Thymus (tissue), 11 donors: ENCODE data around the gene ERBIN. TPM values are rescaled to one million over a fixed set of nuclear protein-coding genes. Genes with fewer than 3 reads are reported as not detected.
"Not testable (repeated sequence)": the region's sequence is repeated elsewhere in the genome, so short reads cannot be mapped to it uniquely, and the experiment has no call there.

Experiments used
- DNase-seq, 9 donors: peaks; one replicate each; pipeline ENCODE4 v3.0.0-alpha.2; 2013; ENCODE audit warnings: low spot score in 9 of 9, low read depth in 6 of 9, missing footprints in 1 of 9
- H3K27ac ChIP-seq, 2 donors: one replicate each; pipeline ENCODE4 v1.5.1; 2013; ENCODE audit warnings: control low read depth in 1 of 2, low read depth in 1 of 2, low read length in 1 of 2, mild to moderate bottlenecking in 1 of 2, moderate library complexity in 1 of 2
- H3K27me3 ChIP-seq, 2 donors: one replicate each; pipeline ENCODE4 v1.5.1; 2013; ENCODE audit warnings: low read length in 1 of 2; ENCODE audit not compliant: control insufficient read depth in 2 of 2, insufficient read depth in 1 of 2
- H3K36me3 ChIP-seq, 2 donors: one replicate each; pipeline ENCODE4 v1.5.1; 2013; ENCODE audit warnings: low read length in 1 of 2, mild to moderate bottlenecking in 1 of 2, moderate library complexity in 1 of 2; ENCODE audit not compliant: control insufficient read depth in 2 of 2, insufficient read depth in 2 of 2
- H3K4me1 ChIP-seq, 2 donors: one replicate each; pipeline ENCODE4 v1.5.1; 2013; ENCODE audit warnings: low read length in 2 of 2; ENCODE audit not compliant: control insufficient read depth in 2 of 2, insufficient read depth in 2 of 2
- H3K4me3 ChIP-seq, 2 donors: one replicate each; pipeline ENCODE4 v1.5.1; 2013; ENCODE audit warnings: low read length in 2 of 2, control low read depth in 1 of 2, mild to moderate bottlenecking in 1 of 2
- H3K9me3 ChIP-seq, 2 donors: one replicate each; pipeline ENCODE4 v1.5.1; 2013; ENCODE audit warnings: low read length in 1 of 2, mild to moderate bottlenecking in 1 of 2; ENCODE audit not compliant: control insufficient read depth in 2 of 2, insufficient read depth in 1 of 2
- WGBS: extraction: QIAGEN DNeasy Blood & Tissue Kit; methylation state at CpG from one replicate; pipeline ENCODE4 v1.1.7; 2013; 5-methylcytosine and 5-hydroxymethylcytosine counted together
- polyA plus RNA-seq: library from polyadenylated mRNA; stranded (reverse); fragments of 200-250 nt; gene quantifications from one replicate; pipeline ENCODE4 v1.2.3, GENCODE V29; 2013
- total RNA-seq: library from RNA; stranded (reverse); fragments of 120-200 nt; gene quantifications from one replicate; pipeline ENCODE4 v1.2.4, GENCODE V29; 2013
- donor health status: healthy.

ERBIN gene
- total and polyA plus RNA-seq, 2 donors, result 45.0 to 75.8 TPM

GRCh38 chr5:65912311-65912710, 14.1 kb upstream of the ERBIN start:
- WGBS, result 97% methylated on average over 3 of the region's 3 CpGs

GRCh38 chr5:65913519-65913918, 12.9 kb upstream of the ERBIN start:
- Histone ChIP-seq H3K27me3 (no peaks in the 10 kb centered on the region), H3K4me1 (no peaks in the 10 kb centered on the region), H3K4me3 (no peak overlapping the region), H3K27ac (no peak overlapping the region), H3K36me3 (no peaks in the 10 kb centered on the region), H3K9me3 (no peaks in the 10 kb centered on the region)
- DNase-seq, result no peak
- 99% methylated on average over 3 of the region's 3 CpGs for WGBS

More at GRCh38 chr5:65912311-65912710, 14.1 kb upstream of the ERBIN start:
- DNase-seq, result no peak
- H3K4me3 ChIP-seq, result no peak overlapping the region
- no peaks in the 10 kb centered on the region for H3K36me3 ChIP-seq
- no peaks in the 10 kb centered on the region for H3K4me1 ChIP-seq
- no peak overlapping the region for H3K27ac ChIP-seq
- H3K9me3 ChIP-seq, result no peaks in the 10 kb centered on the region
- no peaks in the 10 kb centered on the region for H3K27me3 ChIP-seq

- H3K9me3 ChIP-seq, result no peaks in the 10 kb centered on the region
- no peak overlapping the region for H3K4me3 ChIP-seq
- 63% methylated on average over 3 of the region's 3 CpGs for WGBS
- DNase-seq, result no peak
- no peak overlapping the region for H3K27ac ChIP-seq
- no peaks in the 10 kb centered on the region for H3K36me3 ChIP-seq
- H3K4me1 ChIP-seq, result no peaks in the 10 kb centered on the region
- H3K27me3 ChIP-seq, result no peaks in the 10 kb centered on the region
Measured at GRCh38 chr5:65914641-65915196, 11.7 kb upstream of the ERBIN start.

- not testable (repeated sequence) for H3K36me3 ChIP-seq, H3K4me3 ChIP-seq, H3K4me1 ChIP-seq, DNase-seq, H3K9me3 ChIP-seq, H3K27ac ChIP-seq, H3K27me3 ChIP-seq
- 99% methylated on average over 6 of the region's 6 CpGs for WGBS
Measured at GRCh38 chr5:65915661-65916060, 10.7 kb upstream of the ERBIN start.

GRCh38 chr5:65916066-65916465, 10.3 kb upstream of the ERBIN start:
- Histone ChIP-seq H3K27me3 (no peaks in the 10 kb centered on the region), H3K4me3 (no peak overlapping the region), H3K4me1 (no peaks in the 10 kb centered on the region), H3K27ac (no peak overlapping the region), H3K36me3 (no peaks in the 10 kb centered on the region), H3K9me3 (no peaks in the 10 kb centered on the region)
- 96% methylated on average over 3 of the region's 3 CpGs for WGBS
- no peak for DNase-seq

GRCh38 chr5:65916636-65917035, 9.7 kb upstream of the ERBIN start:
- Histone ChIP-seq H3K27me3 (no peaks in the 10 kb centered on the region), H3K27ac (no peak overlapping the region)
- 44% methylated on average over 1 of the region's 1 CpG for WGBS

GRCh38 chr5:65919773-65920172, 6.6 kb upstream of the ERBIN start:
- Histone ChIP-seq H3K36me3 (no peaks in the 10 kb centered on the region), H3K9me3 (no peaks in the 10 kb centered on the region), H3K27me3 (no peaks in the 10 kb centered on the region), H3K27ac (no peak overlapping the region), H3K4me1 (peaks cover 0 to 7% of the 10 kb centered on the region in 2 donors), H3K4me3 (no peak overlapping the region)
- DNase-seq, result no peak

More at GRCh38 chr5:65916636-65917035, 9.7 kb upstream of the ERBIN start:
- Histone ChIP-seq H3K4me3 (no peak overlapping the region), H3K4me1 (no peaks in the 10 kb centered on the region), H3K9me3 (no peaks in the 10 kb centered on the region), H3K36me3 (no peaks in the 10 kb centered on the region)
- no peak for DNase-seq

- Histone ChIP-seq H3K27ac (no peak overlapping the region), H3K4me1 (peaks cover 0 to 12% of the 10 kb centered on the region in 2 donors), H3K9me3 (no peaks in the 10 kb centered on the region), H3K36me3 (no peaks in the 10 kb centered on the region), H3K27me3 (no peaks in the 10 kb centered on the region), H3K4me3 (no peak overlapping the region)
- DNase-seq, result no peak
- WGBS, result over 99% methylated on average over 5 of the region's 5 CpGs
Measured at GRCh38 chr5:65923339-65923738, 3.0 kb upstream of the ERBIN start.

GRCh38 chr5:65924366-65925043, 1.9 kb upstream of the ERBIN start:
- H3K9me3 ChIP-seq, result no peaks in the 10 kb centered on the region
- peak overlapping the region; percentile 68 for H3K4me3 ChIP-seq
- peak in 4 of 9 donors; percentile 13 to 63 (median 30) for DNase-seq
- H3K27me3 ChIP-seq, result no peaks in the 10 kb centered on the region
- peaks cover 0 to 12% of the 10 kb centered on the region in 2 donors for H3K4me1 ChIP-seq
- peak overlapping the region; percentile 96 to 99 for H3K27ac ChIP-seq
- no peaks in the 10 kb centered on the region for H3K36me3 ChIP-seq
- WGBS, result 9% methylated on average over 19 of the region's 19 CpGs
